ENCODE data around the gene CHST1. TPM values are rescaled to one million over a fixed set of nuclear protein-coding genes. Genes with fewer than 3 reads are reported as not detected.
A peak's percentile ranks its signal among the peaks of the same experiment; 100 is the strongest.

CHST1 gene
- total and polyA plus RNA-seq, 10 of the 15 experiments (the other 5 are each of a cell fraction or from before 2014, with no cell fraction given) = not detected

GRCh38 chr11:45655347-45655756, 10.1 kb downstream of the CHST1 start (continued):
- TF ChIP-seq ZBTB4 (CRISPR knock-in tag; IDR thresholded peaks at IDR 0.05) (no peak), POLR2A (IDR thresholded peaks at IDR 0.05; ENCODE audit: low read depth, low read length) (no peak), RUNX3 (IDR thresholded peaks at IDR 0.05; ENCODE audit: low read length) (peak; percentile 87), BRCA1 (IDR thresholded peaks at IDR 0.05; ENCODE audit: low read depth, low read length) (no peak), YY1 (IDR thresholded peaks at IDR 0.05; ENCODE audit: low read depth, low read length) (0 out of 2 replicates have a peak, but pooled peaks have one; percentile 22)

GRCh38 chr11:45655012-45655283, 10.5 kb downstream of the CHST1 start:
- CTCF ChIA-PET = interaction anchor here (0.6 to 3.5 kb wide), 13 partner anchors 9 to 315 kb away, joined by 3 to 36 read pairs (median 5); no protein-coding TSS in a partner anchor
- RAD21 ChIA-PET (ENCODE audit: unreplicated experiment) = interaction anchor here (0.7 to 2.4 kb wide), 4 partner anchors 117 to 284 kb away, joined by 3 to 15 read pairs (median 5); no protein-coding TSS in a partner anchor
- BruUV-seq (replicated peaks) = no TSS peak
- Histone ChIP-seq H3K36me3 (ENCODE audit: control insufficient read depth in 2 of 2, insufficient read depth in 2 of 2, low read length in 1 of 2) (no peaks in the 10 kb centered on the region), H4K20me1 (ENCODE audit: control insufficient read depth, insufficient read depth) (no peaks in the 10 kb centered on the region; the same call in 1 of the 2 replicates), H2AFZ (ENCODE audit: control insufficient read depth, low read depth, low read length) (no peak overlapping the region), H3K27me3 (replicated peaks in 1 of 2; ENCODE audit: control insufficient read depth in 2 of 2, insufficient read depth in 2 of 2, low read length in 1 of 2) (peaks cover 1 to 6% of the 10 kb centered on the region in 2 experiments; a peak in 1 of 4 replicates), H3K9ac (ENCODE audit: control insufficient read depth, insufficient read depth, low read length) (no peak overlapping the region), H3K27ac (ENCODE audit: control insufficient read depth, insufficient read depth) (no peak overlapping the region), H3K4me1 (ENCODE audit: control insufficient read depth, insufficient read depth, low read length) (no peaks in the 10 kb centered on the region; the same call in 1 of the 2 replicates), H3K4me2 (ENCODE audit: control insufficient read depth, insufficient read depth) (no peak overlapping the region), H3K4me3 (no peak overlapping the region), H3K79me2 (ENCODE audit: control insufficient read depth, insufficient read depth, low read length) (no peaks in the 10 kb centered on the region), H3K9me3 (replicated peaks; ENCODE audit: control insufficient read depth, insufficient read depth, low read length) (no peaks in the 10 kb centered on the region)
- in situ Hi-C loops (cut with MboI) = no loop called here
- FAIRE-seq (peak; percentile 7), DNase-seq (ENCODE audit: low read depth, low spot score) (no peak), ATAC-seq (peak; percentile 44)
- SMC1A ChIA-PET (ENCODE audit: uncharacterized antibody, unreplicated experiment) = interaction anchor here (1.3 to 2.0 kb wide), 3 partner anchors 117 to 311 kb away, joined by 5 to 7 read pairs (median 5); no protein-coding TSS in a partner anchor
- POLR2A ChIA-PET = interaction anchor here (0.6 kb wide), 1 partner anchor 50 kb away, joined by 8 read pairs; no protein-coding TSS in a partner anchor
- WGBS (ENCODE audit: insufficient coverage, insufficient replicate concordance, low lambda C conversion rate, missing lambda C conversion rate) = 0% methylated on average over 2 of the region's 2 CpGs
- intact Hi-C loops (cut with micrococcal nuclease; ENCODE audit: unreplicated experiment) = loop anchor here (1.0 to 5.0 kb wide), 3 partner anchors 117 to 315 kb away; no protein-coding TSS in a partner anchor
- TF ChIP-seq ZNF687 (IDR thresholded peaks at IDR 0.05) (no peak), BCL11A (IDR thresholded peaks at IDR 0.05; ENCODE audit: low read depth, low read length) (no peak), SIX5 (IDR thresholded peaks at IDR 0.05; ENCODE audit: low read depth, low read length, severe bottlenecking) (no peak), TCF3 (IDR thresholded peaks at IDR 0.05; ENCODE audit: borderline replicate concordance, insufficient read depth, low read depth, low read length) (no peak)
